Calu3 (cell line): ENCODE data around the gene WDR5. TPM values are rescaled to one million over a fixed set of nuclear protein-coding genes. Genes with fewer than 3 reads are reported as not detected.

Experiments used
- BruUV-seq: library from RNA; stranded (reverse); fragments of 400-500 nt; replicated peaks from 2 replicates; lab custom pipeline; 2021; lab: Mats Ljungman, UMichigan
- CTCF ChIA-PET: fragments of 300-600 bp; sonication (Branson Sonifier 250); formaldehyde crosslinking; loops from one replicate; lab custom pipeline; 2022; ENCODE audit warnings: antibody characterized with exemption; lab: Charles Lee
- DNase-seq: peaks from one replicate; pipeline ENCODE4 v3.0.0; 2022
- H3K27ac Mint-ChIP-seq: one replicate; pipeline ENCODE4 v1.8.0; 2022; ENCODE audit warnings: mixed read lengths; ENCODE audit not compliant: unreplicated experiment
- H3K27me3 Mint-ChIP-seq: one replicate; pipeline ENCODE4 v1.8.0; 2022; ENCODE audit warnings: mixed read lengths; ENCODE audit not compliant: unreplicated experiment
- H3K36me3 Mint-ChIP-seq: one replicate; pipeline ENCODE4 v1.8.0; 2022; ENCODE audit warnings: mild to moderate bottlenecking, moderate library complexity, mixed read lengths; ENCODE audit not compliant: insufficient read depth, unreplicated experiment
- H3K4me1 Mint-ChIP-seq: one replicate; pipeline ENCODE4 v1.8.0; 2022; ENCODE audit warnings: mild to moderate bottlenecking, low read depth, mixed read lengths; ENCODE audit not compliant: unreplicated experiment
- H3K4me3 Mint-ChIP-seq: one replicate; pipeline ENCODE4 v1.8.0; 2022; ENCODE audit warnings: mild to moderate bottlenecking, low read depth, moderate library complexity, mixed read lengths; ENCODE audit not compliant: unreplicated experiment
- H3K9me3 Mint-ChIP-seq: one replicate; pipeline ENCODE4 v1.8.0; 2022; ENCODE audit warnings: low read depth, mixed read lengths; ENCODE audit not compliant: unreplicated experiment
- CTCF ChIP-seq: fragments of 200-600 bp; IDR thresholded peaks from one replicate; pipeline ENCODE4 v1.8.0; 2022; ENCODE audit warnings: antibody characterized with exemption; ENCODE audit not compliant: unreplicated experiment
- intact Hi-C: fragments of 100-400 bp; cut with micrococcal nuclease; formaldehyde crosslinking; loops from one replicate; pipeline ENCODE4 v1.10.0; 2022; ENCODE audit not compliant: unreplicated experiment
- total RNA-seq: library from RNA; stranded (reverse); gene quantifications from 2 replicates; pipeline ENCODE4 v1.2.3, GENCODE V29; 2022

Gene WDR5
- total RNA-seq, 1 experiment from 2014 or later, result 27.5 TPM

GRCh38 chr9:134206311-134207300 is 70.7 kb downstream of the WDR5 start:
- Mint-ChIP-seq H3K4me3 (no peak overlapping the region), H3K9me3 (no peaks in the 10 kb centered on the region), H3K27me3 (peaks cover 33% of the 10 kb centered on the region), H3K27ac (no peak overlapping the region), H3K36me3 (no peaks in the 10 kb centered on the region), H3K4me1 (peaks cover 9% of the 10 kb centered on the region)
- CTCF ChIA-PET, result no interaction called here
- DNase-seq, result no peak
- BruUV-seq, result no TSS peak
- no peak for TF ChIP-seq CTCF
- intact Hi-C loops, result no loop called here

GRCh38 chr9:134208310-134208841 is 72.5 kb downstream of the WDR5 start:
- Mint-ChIP-seq H3K27ac (no peak overlapping the region), H3K4me3 (no peak overlapping the region), H3K9me3 (no peaks in the 10 kb centered on the region), H3K27me3 (peaks cover 22% of the 10 kb centered on the region), H3K36me3 (no peaks in the 10 kb centered on the region), H3K4me1 (peaks cover 9% of the 10 kb centered on the region)
- BruUV-seq, result no TSS peak
- no peak for DNase-seq
- CTCF ChIA-PET, result no interaction called here
- intact Hi-C loops, result no loop called here
- TF ChIP-seq CTCF, result no peak

GRCh38 chr9:134208981-134209725 is 73.3 kb downstream of the WDR5 start:
- intact Hi-C loops, result no loop called here
- Mint-ChIP-seq H3K27ac (no peak overlapping the region), H3K36me3 (no peaks in the 10 kb centered on the region), H3K4me1 (peaks cover 9% of the 10 kb centered on the region), H3K27me3 (peaks cover 14% of the 10 kb centered on the region), H3K4me3 (no peak overlapping the region), H3K9me3 (no peaks in the 10 kb centered on the region)
- no TSS peak for BruUV-seq
- DNase-seq, result no peak
- no peak for TF ChIP-seq CTCF
- CTCF ChIA-PET, result no interaction called here

Other genes with a start within 250 kb of the WDR5 start
- gene VAV2, start 143.8 kb upstream of the WDR5 start, total RNA-seq, result 29.4 and 30.7 TPM in 2 replicates
- gene BRD3OS, start 110.6 kb upstream of the WDR5 start, total RNA-seq, result 10.5 and 10.7 TPM in 2 replicates
- gene BRD3, start 68.1 kb upstream of the WDR5 start, total RNA-seq, result 30.8 and 31.1 TPM in 2 replicates
- gene RNU6ATAC, start 28.5 kb downstream of the WDR5 start, total RNA-seq, result 32.4 and 111 TPM in 2 replicates
- 15.0 and 20.4 TPM in 2 replicates for gene RXRA, start 190.4 kb downstream of the WDR5 start, total RNA-seq